ENCODE results near the gene ADAMTS2.

DNA sequence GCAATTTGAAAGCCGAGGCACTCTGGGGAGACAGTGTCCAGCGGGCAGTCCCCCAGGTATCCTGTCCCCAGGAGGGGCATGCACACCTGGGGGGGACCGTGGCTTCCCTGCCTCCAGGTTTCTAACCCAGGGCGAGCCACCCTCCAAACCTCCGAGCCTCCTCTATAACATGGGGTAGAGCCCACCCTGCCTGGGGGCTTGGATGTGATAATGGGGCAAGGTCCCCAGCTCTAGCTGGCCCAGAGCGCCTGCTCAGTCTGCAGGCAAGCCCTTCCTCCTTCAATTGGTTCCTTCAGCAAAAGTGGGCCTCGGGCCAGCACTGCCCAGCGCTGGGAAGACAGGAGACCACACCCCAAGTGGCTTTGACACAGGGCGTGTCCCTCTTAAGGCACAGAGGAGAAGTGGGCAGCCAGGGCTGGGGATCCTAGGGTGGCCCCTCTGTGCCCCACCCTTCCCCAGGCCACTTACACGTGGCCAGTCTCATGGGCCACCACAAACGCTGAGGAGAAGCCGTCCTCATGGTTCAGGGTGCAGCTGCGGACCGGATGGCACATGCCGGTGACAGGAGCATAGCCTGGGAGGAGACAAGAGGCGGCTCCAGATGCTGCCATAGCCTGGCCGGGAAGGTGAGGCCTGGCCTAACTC lies 190.8 kb downstream of the ADAMTS2 start:
- TF ChIP-seq POLR2AphosphoS5 (IDR thresholded peaks at IDR 0.05; ENCODE audit: low read depth, low read length), result no peak
- TF ChIP-seq POLR2A (IDR thresholded peaks at IDR 0.05; ENCODE audit: low read depth, low read length), result no peak
- TF ChIP-seq PAX5 (IDR thresholded peaks at IDR 0.05; ENCODE audit: insufficient read depth, low read length, severe bottlenecking), result no peak

Measured in GM12891 (cell line).